MM.1S (cell line): Measurements from ENCODE around the gene TMEM134.

Source experiments
- DNase-seq: peaks from one replicate; pipeline ENCODE4 v3.0.0-alpha.2; 2015
- H2AFZ ChIP-seq: fragments of 300-600 bp; sonication (generic); 2 replicates; pipeline ENCODE4 v1.6.0; 2016; ENCODE audit warnings: antibody characterized with exemption, low read length
- H3F3A ChIP-seq: fragments of 300-600 bp; sonication (generic); 2 replicates; pipeline ENCODE4 v1.6.1; 2016; ENCODE audit warnings: mild to moderate bottlenecking, antibody characterized with exemption, low read length, moderate library complexity, mixed read lengths; ENCODE audit not compliant: insufficient read depth
- H3K27ac ChIP-seq: fragments of 300-600 bp; sonication (generic); 2 replicates; pipeline ENCODE4 v1.5.1; 2016; ENCODE audit warnings: mild to moderate bottlenecking, low read length
- H3K27me3 ChIP-seq: fragments of 300-600 bp; sonication (generic); replicated peaks from 2 replicates; pipeline ENCODE4 v1.6.0; 2016; ENCODE audit warnings: low read length; ENCODE audit not compliant: insufficient read depth
- H3K36me3 ChIP-seq: fragments of 300-600 bp; sonication (generic); replicated peaks from 2 replicates; pipeline ENCODE4 v1.6.1; 2016; ENCODE audit warnings: mild to moderate bottlenecking, low read length, mixed read lengths; ENCODE audit not compliant: insufficient read depth
- H3K4me1 ChIP-seq: fragments of 300-600 bp; sonication (generic); 2 replicates; pipeline ENCODE4 v1.6.1; 2016; ENCODE audit warnings: low read length, mixed read lengths
- H3K4me2 ChIP-seq: fragments of 300-600 bp; sonication (generic); 2 replicates; pipeline ENCODE4 v1.6.0; 2016; ENCODE audit warnings: low read depth, low read length
- H3K4me3 ChIP-seq: fragments of 300-600 bp; sonication (generic); 2 replicates; pipeline ENCODE4 v1.5.1; 2016; ENCODE audit warnings: low read length, mixed read lengths
- H3K79me2 ChIP-seq: fragments of 300-600 bp; sonication (generic); 2 replicates; pipeline ENCODE4 v1.6.1; 2016; ENCODE audit warnings: mixed run types, low read length, mixed read lengths
- H3K9ac ChIP-seq: fragments of 300-600 bp; sonication (generic); 2 replicates; pipeline ENCODE4 v1.6.1; 2016; ENCODE audit warnings: low read length, mixed read lengths
- H3K9me2 ChIP-seq: fragments of 300-600 bp; sonication (generic); replicated peaks from 2 replicates; pipeline ENCODE4 v1.6.1; 2016; ENCODE audit warnings: mild to moderate bottlenecking, low read length, mixed read lengths; ENCODE audit not compliant: insufficient read depth
- H3K9me3 ChIP-seq: fragments of 300-600 bp; sonication (generic); replicated peaks from 2 replicates; pipeline ENCODE4 v1.6.1; 2016; ENCODE audit warnings: mild to moderate bottlenecking, low read length, mixed read lengths; ENCODE audit not compliant: insufficient read depth
- H4K20me1 ChIP-seq: fragments of 300-600 bp; sonication (generic); 2 replicates; pipeline ENCODE4 v1.6.1; 2016; ENCODE audit warnings: mild to moderate bottlenecking, low read length, moderate library complexity, mixed read lengths; ENCODE audit not compliant: insufficient read depth
- EZH2 ChIP-seq: fragments of 300-600 bp; sonication (generic); optimal IDR thresholded peaks from 2 replicates; pipeline ENCODE3; 2017; ENCODE audit warnings: low read depth, mild to moderate bottlenecking, antibody characterized with exemption, low read length, mixed read lengths
- EZH2phosphoT487 ChIP-seq: fragments of 300-600 bp; sonication (generic); IDR thresholded peaks from 2 replicates; pipeline ENCODE4 v1.6.1; 2018; ENCODE audit warnings: antibody characterized with exemption, low read length
- TF ChIP-seq, protein P1 (sequence below): fragments of 300-600 bp; sonication (generic); IDR thresholded peaks from 2 replicates; pipeline ENCODE4 v1.5.1; 2016; ENCODE audit warnings: antibody characterized with exemption, low read length, mixed read lengths

Gene TMEM134

DNA sequence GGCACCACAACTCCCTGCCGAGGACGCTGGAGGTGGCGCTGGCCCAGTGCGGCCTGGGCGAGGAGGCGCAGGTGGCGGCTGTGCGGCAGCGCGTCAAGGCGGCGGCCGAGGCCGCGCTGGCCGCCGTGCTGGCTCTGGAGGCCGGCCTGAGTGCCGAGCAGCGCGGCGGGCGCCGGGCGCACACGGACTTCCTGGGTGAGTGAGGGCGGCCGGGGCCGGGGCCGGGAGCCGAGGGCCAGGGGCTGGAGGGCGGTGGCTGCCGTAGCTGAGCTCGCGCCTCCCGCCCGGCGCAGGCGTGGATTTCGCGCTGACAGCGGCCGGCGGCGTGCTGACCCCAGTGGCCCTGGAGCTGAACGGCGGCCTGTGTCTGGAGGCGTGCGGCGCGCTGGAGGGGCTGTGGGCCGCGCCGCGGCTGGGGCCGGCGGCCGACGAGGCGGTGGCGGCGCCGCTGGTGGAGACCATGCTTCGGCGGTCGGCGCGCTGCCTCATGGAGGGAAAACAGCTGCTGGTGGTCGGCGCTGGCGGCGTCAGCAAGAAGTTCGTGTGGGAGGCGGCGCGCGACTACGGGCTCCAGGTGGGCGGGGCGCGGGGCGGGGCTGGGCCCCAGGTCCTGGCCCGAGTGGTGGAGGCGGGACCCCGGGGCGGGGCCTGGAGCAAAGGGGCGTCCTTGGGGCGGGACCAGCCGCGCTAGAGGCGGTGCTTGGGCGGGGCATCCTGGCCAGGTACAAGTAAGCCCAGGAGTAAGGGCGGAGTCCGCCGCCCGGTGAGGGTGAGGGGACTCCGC lies 48.2 kb downstream of the TMEM134 start:
- no peaks in the 10 kb centered on the region for H3K36me3 ChIP-seq
- H3K79me2 ChIP-seq, result no peaks in the 10 kb centered on the region
- H3K4me3 ChIP-seq, result peak overlapping the region; percentile 61
- H3K4me1 ChIP-seq, result peaks cover 17% of the 10 kb centered on the region; the same call in 1 of the 2 replicates
- H2AFZ ChIP-seq, result peak overlapping the region; percentile 93
- DNase-seq, result peak; percentile 93
- H3K27me3 ChIP-seq, result no peaks in the 10 kb centered on the region
- no peaks in the 10 kb centered on the region for H4K20me1 ChIP-seq
- H3F3A ChIP-seq, result no peaks in the 10 kb centered on the region
- H3K9me2 ChIP-seq, result no peaks in the 10 kb centered on the region
- H3K27ac ChIP-seq, result no peak overlapping the region
- peak overlapping the region; percentile 99 for H3K4me2 ChIP-seq
- no peaks in the 10 kb centered on the region for H3K9me3 ChIP-seq
- no peak for TF ChIP-seq EZH2phosphoT487
- peak overlapping the region; percentile 55 for H3K9ac ChIP-seq

DNA sequence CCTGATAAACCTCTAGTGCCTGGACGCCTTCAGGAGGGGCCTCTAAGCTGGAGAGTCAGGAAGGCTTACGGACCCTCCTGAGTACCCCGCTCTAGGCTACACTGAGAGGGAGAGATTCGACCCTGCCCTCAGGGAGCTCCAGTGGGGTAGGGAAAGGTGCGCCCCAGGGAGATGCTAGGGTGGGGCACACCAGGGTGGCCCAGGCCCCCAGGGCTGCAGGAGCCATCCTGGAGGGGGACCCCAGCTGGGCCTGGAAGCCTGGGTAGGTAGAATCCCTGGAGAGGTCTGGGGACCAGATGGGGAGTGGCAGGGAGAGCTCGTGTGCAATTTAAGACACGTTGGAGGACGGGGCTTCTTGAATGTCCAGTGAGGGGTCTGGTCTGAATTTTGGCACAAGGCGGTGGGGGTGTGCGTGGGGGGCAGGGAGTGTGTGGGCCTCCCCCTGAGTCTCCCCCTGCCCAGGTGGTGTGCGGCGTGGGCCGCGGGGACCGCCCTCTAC lies 48.9 kb downstream of the TMEM134 start:
- Histone ChIP-seq H3K4me1 (peaks cover 17% of the 10 kb centered on the region; the same call in 1 of the 2 replicates), H3K9ac (peak overlapping the region; percentile 55), H3K79me2 (no peaks in the 10 kb centered on the region), H3K4me3 (peak overlapping the region; percentile 44; the same call in 1 of the 2 replicates), H3K4me2 (peak overlapping the region; percentile 88), H3K27me3 (peaks cover under 1% of the 10 kb centered on the region; the same call in 1 of the 2 replicates), H3K27ac (no peak overlapping the region), H3K9me3 (no peaks in the 10 kb centered on the region), H3K9me2 (no peaks in the 10 kb centered on the region), H3F3A (no peaks in the 10 kb centered on the region), H4K20me1 (no peaks in the 10 kb centered on the region), H2AFZ (no peak overlapping the region), H3K36me3 (no peaks in the 10 kb centered on the region)
- TF ChIP-seq EZH2phosphoT487, result no peak
- TF ChIP-seq EZH2, result no peak
- TF ChIP-seq, protein P1, sequence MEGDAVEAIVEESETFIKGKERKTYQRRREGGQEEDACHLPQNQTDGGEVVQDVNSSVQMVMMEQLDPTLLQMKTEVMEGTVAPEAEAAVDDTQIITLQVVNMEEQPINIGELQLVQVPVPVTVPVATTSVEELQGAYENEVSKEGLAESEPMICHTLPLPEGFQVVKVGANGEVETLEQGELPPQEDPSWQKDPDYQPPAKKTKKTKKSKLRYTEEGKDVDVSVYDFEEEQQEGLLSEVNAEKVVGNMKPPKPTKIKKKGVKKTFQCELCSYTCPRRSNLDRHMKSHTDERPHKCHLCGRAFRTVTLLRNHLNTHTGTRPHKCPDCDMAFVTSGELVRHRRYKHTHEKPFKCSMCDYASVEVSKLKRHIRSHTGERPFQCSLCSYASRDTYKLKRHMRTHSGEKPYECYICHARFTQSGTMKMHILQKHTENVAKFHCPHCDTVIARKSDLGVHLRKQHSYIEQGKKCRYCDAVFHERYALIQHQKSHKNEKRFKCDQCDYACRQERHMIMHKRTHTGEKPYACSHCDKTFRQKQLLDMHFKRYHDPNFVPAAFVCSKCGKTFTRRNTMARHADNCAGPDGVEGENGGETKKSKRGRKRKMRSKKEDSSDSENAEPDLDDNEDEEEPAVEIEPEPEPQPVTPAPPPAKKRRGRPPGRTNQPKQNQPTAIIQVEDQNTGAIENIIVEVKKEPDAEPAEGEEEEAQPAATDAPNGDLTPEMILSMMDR, result no peak
- no peak for DNase-seq

DNA sequence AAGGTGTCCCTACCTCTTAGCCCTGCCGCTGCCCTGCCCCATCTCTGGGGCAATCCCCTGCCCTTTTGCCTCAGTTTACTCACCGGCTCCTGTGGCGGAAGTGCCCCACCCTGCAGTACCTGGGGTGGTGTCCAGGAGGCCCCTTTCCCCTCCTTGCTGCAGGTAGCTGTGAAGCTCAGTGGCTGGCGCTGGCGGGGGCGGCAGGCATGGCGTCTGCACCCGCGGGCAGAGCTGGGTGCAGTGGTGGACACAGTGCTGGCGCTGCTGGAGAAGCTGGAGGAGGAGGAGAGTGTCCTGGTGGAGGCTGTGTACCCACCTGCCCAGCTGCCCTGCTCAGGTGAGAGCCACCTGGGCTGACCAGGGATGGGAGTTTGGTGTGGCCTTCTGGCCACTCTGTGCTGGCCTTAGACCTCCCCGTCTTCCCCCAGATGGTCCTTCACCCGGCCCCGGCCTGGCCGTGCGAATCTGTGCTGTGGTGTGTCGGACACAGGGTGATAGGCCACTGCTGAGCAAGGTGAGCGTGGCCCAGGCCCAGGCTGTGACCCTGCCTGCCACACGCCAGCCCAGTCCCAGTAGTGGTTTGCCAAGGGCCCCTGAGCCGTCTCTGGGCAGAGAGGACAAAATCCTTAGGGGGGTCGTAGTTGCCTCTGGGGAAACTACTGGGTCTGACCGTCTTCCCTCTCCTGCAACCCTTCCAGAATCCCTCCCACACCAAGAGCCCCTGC lies 49.6 kb downstream of the TMEM134 start:
- Histone ChIP-seq H3K4me2 (peak overlapping the region; percentile 25; the same call in 1 of the 2 replicates), H3K4me3 (no peak overlapping the region), H3K4me1 (peaks cover 17% of the 10 kb centered on the region; the same call in 1 of the 2 replicates), H3K9me2 (no peaks in the 10 kb centered on the region), H3K27me3 (peaks cover 6% of the 10 kb centered on the region; the same call in 1 of the 2 replicates), H3K27ac (no peak overlapping the region), H3K36me3 (no peaks in the 10 kb centered on the region), H3K79me2 (no peaks in the 10 kb centered on the region), H3F3A (no peaks in the 10 kb centered on the region), H3K9ac (no peak overlapping the region), H3K9me3 (no peaks in the 10 kb centered on the region), H2AFZ (no peak overlapping the region), H4K20me1 (no peaks in the 10 kb centered on the region)
- TF ChIP-seq EZH2 (no peak), EZH2phosphoT487 (no peak)
- TF ChIP-seq, protein P1, result no peak
- DNase-seq, result no peak
